ENCODE data around the gene CD200R1L.

GRCh38 chr3:112770032-112770626, 76.5 kb downstream of the CD200R1L start:
- TF ChIP-seq CTCF (IDR thresholded peaks at IDR 0.05), result no peak
- no peak for TF ChIP-seq POLR2A (IDR thresholded peaks at IDR 0.05)

Data from body of pancreas (tissue), 4 donors.